Measurements from ENCODE around the gene GET3. TPM values are rescaled to one million over a fixed set of nuclear protein-coding genes. Genes with fewer than 3 reads are reported as not detected.

Gene GET3
- total and polyA plus RNA-seq, 2 of the 13 experiments (the other 11 are each of a cell fraction or from before 2014, with no cell fraction given), result 57.7 to 59.4 TPM

DNA sequence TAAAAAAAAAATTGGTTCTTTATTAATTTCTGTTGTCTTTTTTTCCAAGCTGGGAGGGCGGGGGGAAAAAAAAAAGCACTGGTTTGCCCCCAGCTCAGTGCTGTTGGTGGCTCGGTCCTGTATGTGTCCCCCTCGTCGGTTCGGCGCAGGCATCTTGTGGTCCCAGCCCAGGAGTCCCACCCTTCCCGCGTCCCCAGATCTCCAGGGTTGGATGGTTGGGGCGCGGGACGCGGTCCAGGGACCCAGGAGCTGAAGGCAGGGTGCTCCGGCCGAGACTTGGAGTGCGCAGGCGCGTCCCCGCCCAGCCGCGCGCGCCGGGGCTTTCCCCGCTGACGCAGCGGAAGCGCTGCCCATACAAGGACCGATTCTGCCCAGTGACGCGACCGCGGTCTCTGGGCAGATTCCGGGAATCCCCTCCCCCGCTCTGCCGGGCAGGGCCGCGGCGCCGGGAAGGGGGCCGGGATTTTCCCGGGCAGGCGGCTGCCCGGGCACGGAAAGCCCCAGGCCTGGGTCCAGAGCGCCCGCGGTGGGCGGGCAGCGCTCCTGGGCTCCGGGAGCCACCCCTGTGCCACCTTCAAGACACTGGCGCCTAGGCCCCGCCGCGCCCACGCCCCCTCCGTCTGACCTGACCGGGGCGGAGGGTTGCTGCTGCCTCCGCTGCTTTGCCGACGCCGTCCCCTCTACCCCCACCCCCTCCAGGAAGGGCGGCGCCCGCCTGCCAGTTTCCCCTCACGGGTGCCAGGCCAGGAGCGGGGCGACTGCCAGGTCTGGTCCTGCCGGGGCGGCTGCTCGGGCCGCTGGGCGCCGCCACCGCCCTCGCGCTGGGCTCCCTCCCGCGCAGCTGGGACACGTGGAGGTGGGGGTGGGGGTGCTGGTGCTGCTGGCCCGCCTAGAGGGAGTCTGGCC is 56.2 kb downstream of the GET3 start (continued):
- TF ChIP-seq, protein P1, sequence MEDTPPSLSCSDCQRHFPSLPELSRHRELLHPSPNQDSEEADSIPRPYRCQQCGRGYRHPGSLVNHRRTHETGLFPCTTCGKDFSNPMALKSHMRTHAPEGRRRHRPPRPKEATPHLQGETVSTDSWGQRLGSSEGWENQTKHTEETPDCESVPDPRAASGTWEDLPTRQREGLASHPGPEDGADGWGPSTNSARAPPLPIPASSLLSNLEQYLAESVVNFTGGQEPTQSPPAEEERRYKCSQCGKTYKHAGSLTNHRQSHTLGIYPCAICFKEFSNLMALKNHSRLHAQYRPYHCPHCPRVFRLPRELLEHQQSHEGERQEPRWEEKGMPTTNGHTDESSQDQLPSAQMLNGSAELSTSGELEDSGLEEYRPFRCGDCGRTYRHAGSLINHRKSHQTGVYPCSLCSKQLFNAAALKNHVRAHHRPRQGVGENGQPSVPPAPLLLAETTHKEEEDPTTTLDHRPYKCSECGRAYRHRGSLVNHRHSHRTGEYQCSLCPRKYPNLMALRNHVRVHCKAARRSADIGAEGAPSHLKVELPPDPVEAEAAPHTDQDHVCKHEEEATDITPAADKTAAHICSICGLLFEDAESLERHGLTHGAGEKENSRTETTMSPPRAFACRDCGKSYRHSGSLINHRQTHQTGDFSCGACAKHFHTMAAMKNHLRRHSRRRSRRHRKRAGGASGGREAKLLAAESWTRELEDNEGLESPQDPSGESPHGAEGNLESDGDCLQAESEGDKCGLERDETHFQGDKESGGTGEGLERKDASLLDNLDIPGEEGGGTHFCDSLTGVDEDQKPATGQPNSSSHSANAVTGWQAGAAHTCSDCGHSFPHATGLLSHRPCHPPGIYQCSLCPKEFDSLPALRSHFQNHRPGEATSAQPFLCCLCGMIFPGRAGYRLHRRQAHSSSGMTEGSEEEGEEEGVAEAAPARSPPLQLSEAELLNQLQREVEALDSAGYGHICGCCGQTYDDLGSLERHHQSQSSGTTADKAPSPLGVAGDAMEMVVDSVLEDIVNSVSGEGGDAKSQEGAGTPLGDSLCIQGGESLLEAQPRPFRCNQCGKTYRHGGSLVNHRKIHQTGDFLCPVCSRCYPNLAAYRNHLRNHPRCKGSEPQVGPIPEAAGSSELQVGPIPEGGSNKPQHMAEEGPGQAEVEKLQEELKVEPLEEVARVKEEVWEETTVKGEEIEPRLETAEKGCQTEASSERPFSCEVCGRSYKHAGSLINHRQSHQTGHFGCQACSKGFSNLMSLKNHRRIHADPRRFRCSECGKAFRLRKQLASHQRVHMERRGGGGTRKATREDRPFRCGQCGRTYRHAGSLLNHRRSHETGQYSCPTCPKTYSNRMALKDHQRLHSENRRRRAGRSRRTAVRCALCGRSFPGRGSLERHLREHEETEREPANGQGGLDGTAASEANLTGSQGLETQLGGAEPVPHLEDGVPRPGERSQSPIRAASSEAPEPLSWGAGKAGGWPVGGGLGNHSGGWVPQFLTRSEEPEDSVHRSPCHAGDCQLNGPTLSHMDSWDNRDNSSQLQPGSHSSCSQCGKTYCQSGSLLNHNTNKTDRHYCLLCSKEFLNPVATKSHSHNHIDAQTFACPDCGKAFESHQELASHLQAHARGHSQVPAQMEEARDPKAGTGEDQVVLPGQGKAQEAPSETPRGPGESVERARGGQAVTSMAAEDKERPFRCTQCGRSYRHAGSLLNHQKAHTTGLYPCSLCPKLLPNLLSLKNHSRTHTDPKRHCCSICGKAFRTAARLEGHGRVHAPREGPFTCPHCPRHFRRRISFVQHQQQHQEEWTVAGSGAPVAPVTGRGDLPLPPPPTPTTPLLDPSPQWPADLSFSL (CRISPR knock-in tag; IDR thresholded peaks at IDR 0.05), result no peak
- TF ChIP-seq EP300 (IDR thresholded peaks at IDR 0.05; ENCODE audit: low read depth in 2 of 2, low read length in 2 of 2), result peak in 1 of 2 experiments; percentile 61; a peak in 3 of 4 replicates
- 0 out of 2 replicates have a peak, but pooled peaks have one; percentile 49 for TF ChIP-seq EP300 (CRISPR knock-in tag; IDR thresholded peaks at IDR 0.05; ENCODE audit: borderline replicate concordance)
- no peak for TF ChIP-seq ZBTB1 (CRISPR knock-in tag; IDR thresholded peaks at IDR 0.05; ENCODE audit: borderline replicate concordance)
- no peak for TF ChIP-seq ELF4 (CRISPR knock-in tag; IDR thresholded peaks at IDR 0.05; ENCODE audit: borderline replicate concordance)
- TF ChIP-seq STAT5B (CRISPR knock-in tag; IDR thresholded peaks at IDR 0.05), result no peak
- no peak for TF ChIP-seq TMF1 (CRISPR knock-in tag; IDR thresholded peaks at IDR 0.05; ENCODE audit: low read depth)
- TF ChIP-seq, protein P2, sequence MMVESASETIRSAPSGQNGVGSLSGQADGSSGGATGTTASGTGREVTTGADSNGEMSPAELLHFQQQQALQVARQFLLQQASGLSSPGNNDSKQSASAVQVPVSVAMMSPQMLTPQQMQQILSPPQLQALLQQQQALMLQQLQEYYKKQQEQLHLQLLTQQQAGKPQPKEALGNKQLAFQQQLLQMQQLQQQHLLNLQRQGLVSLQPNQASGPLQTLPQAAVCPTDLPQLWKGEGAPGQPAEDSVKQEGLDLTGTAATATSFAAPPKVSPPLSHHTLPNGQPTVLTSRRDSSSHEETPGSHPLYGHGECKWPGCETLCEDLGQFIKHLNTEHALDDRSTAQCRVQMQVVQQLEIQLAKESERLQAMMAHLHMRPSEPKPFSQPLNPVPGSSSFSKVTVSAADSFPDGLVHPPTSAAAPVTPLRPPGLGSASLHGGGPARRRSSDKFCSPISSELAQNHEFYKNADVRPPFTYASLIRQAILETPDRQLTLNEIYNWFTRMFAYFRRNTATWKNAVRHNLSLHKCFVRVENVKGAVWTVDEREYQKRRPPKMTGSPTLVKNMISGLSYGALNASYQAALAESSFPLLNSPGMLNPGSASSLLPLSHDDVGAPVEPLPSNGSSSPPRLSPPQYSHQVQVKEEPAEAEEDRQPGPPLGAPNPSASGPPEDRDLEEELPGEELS (CRISPR knock-in tag; IDR thresholded peaks at IDR 0.05), result no peak; the same call in 1 of the 2 replicates
- no peak for TF ChIP-seq ZNF232 (CRISPR knock-in tag; IDR thresholded peaks at IDR 0.05; ENCODE audit: borderline replicate concordance)
- TF ChIP-seq, protein P3, sequence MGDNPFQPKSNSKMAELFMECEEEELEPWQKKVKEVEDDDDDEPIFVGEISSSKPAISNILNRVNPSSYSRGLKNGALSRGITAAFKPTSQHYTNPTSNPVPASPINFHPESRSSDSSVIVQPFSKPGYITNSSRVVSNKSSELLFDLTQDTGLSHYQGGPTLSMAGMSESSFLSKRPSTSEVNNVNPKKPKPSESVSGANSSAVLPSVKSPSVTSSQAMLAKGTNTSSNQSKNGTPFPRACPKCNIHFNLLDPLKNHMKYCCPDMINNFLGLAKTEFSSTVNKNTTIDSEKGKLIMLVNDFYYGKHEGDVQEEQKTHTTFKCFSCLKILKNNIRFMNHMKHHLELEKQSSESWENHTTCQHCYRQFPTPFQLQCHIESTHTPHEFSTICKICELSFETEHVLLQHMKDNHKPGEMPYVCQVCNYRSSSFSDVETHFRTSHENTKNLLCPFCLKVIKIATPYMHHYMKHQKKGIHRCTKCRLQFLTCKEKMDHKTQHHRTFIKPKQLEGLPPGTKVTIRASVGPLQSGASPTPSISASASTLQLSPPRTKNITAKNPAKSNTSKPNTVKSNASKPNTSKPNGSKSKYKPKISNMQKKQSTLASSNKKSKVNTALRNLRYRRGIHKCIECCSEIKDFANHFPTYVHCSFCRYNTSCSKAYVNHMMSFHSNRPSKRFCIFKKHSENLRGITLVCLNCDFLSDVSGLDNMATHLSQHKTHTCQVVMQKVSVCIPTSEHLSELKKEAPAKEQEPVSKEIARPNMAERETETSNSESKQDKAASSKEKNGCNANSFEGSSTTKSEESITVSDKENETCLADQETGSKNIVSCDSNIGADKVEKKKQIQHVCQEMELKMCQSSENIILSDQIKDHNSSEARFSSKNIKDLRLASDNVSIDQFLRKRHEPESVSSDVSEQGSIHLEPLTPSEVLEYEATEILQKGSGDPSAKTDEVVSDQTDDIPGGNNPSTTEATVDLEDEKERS (CRISPR knock-in tag; IDR thresholded peaks at IDR 0.05), result no peak
- TF ChIP-seq ZNF589 (CRISPR knock-in tag; conservative IDR thresholded peaks at IDR 0.05), result 0 out of 2 replicates have a peak, but pooled peaks have one; percentile 60
- TF ChIP-seq, protein P4, sequence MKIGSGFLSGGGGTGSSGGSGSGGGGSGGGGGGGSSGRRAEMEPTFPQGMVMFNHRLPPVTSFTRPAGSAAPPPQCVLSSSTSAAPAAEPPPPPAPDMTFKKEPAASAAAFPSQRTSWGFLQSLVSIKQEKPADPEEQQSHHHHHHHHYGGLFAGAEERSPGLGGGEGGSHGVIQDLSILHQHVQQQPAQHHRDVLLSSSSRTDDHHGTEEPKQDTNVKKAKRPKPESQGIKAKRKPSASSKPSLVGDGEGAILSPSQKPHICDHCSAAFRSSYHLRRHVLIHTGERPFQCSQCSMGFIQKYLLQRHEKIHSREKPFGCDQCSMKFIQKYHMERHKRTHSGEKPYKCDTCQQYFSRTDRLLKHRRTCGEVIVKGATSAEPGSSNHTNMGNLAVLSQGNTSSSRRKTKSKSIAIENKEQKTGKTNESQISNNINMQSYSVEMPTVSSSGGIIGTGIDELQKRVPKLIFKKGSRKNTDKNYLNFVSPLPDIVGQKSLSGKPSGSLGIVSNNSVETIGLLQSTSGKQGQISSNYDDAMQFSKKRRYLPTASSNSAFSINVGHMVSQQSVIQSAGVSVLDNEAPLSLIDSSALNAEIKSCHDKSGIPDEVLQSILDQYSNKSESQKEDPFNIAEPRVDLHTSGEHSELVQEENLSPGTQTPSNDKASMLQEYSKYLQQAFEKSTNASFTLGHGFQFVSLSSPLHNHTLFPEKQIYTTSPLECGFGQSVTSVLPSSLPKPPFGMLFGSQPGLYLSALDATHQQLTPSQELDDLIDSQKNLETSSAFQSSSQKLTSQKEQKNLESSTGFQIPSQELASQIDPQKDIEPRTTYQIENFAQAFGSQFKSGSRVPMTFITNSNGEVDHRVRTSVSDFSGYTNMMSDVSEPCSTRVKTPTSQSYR (CRISPR knock-in tag; IDR thresholded peaks at IDR 0.05; ENCODE audit: borderline replicate concordance), result peak; percentile 89

All from HepG2 (cell line).